Loucy (cell line): ENCODE measurements around the gene NLRC3.

Experiments
- H2AFZ ChIP-seq: fragments of 200-600 bp; sonication (generic); 2 replicates; pipeline ENCODE4 v1.6.0; 2016; ENCODE audit warnings: antibody characterized with exemption, mild to moderate bottlenecking, low read length, moderate library complexity
- H3F3A ChIP-seq: fragments of 200-600 bp; 2 replicates; pipeline ENCODE4 v1.6.0; 2016; ENCODE audit warnings: antibody characterized with exemption, low read depth, mild to moderate bottlenecking
- H3K27me3 ChIP-seq: fragments of 200-600 bp; sonication (generic); 2 replicates; pipeline ENCODE4 v1.6.1; 2014; ENCODE audit warnings: low read length, mild to moderate bottlenecking; ENCODE audit not compliant: insufficient read depth, poor library complexity, severe bottlenecking
- H3K36me3 ChIP-seq: fragments of 200-600 bp; sonication (generic); 2 replicates; pipeline ENCODE4 v1.6.1; 2016; ENCODE audit warnings: low read length; ENCODE audit not compliant: insufficient read depth
- H3K4me1 ChIP-seq: fragments of 200-600 bp; sonication (generic); 2 replicates; pipeline ENCODE4 v1.5.1; 2014; ENCODE audit warnings: low read length, mild to moderate bottlenecking; ENCODE audit not compliant: insufficient read depth, poor library complexity, severe bottlenecking
- H3K4me2 ChIP-seq: fragments of 200-600 bp; sonication (generic); 2 replicates; pipeline ENCODE4 v1.6.0; 2014; ENCODE audit warnings: antibody characterized with exemption, low read length, low read depth, mild to moderate bottlenecking; ENCODE audit not compliant: poor library complexity, severe bottlenecking
- H3K4me3 ChIP-seq: fragments of 200-600 bp; sonication (generic); 2 replicates; pipeline ENCODE4 v1.5.1; 2014; ENCODE audit warnings: low read length, mild to moderate bottlenecking, mixed read lengths; ENCODE audit not compliant: poor library complexity, severe bottlenecking
- H3K79me2 ChIP-seq: fragments of 200-600 bp; sonication (generic); 2 replicates; pipeline ENCODE4 v1.6.1; 2014; ENCODE audit warnings: low read length; ENCODE audit not compliant: insufficient read depth
- H3K9ac ChIP-seq: fragments of 200-600 bp; sonication (generic); 2 replicates; pipeline ENCODE4 v1.6.0; 2014; ENCODE audit warnings: mild to moderate bottlenecking, low read depth, low read length, moderate library complexity; ENCODE audit not compliant: poor library complexity, severe bottlenecking
- H3K9me2 ChIP-seq: fragments of 200-600 bp; sonication (generic); replicated peaks from 2 replicates; pipeline ENCODE4 v1.6.1; 2016; ENCODE audit warnings: low read depth, low read length, mixed read lengths
- H3K9me3 ChIP-seq: fragments of 200-600 bp; sonication (generic); 2 replicates; pipeline ENCODE4 v1.6.1; 2014; ENCODE audit warnings: mild to moderate bottlenecking, antibody characterized with exemption, low read length, low read depth; ENCODE audit not compliant: insufficient read depth
- H4K20me1 ChIP-seq: fragments of 200-600 bp; sonication (generic); 2 replicates; pipeline ENCODE4 v1.6.0; 2014; ENCODE audit warnings: antibody characterized with exemption, low read length, mild to moderate bottlenecking; ENCODE audit not compliant: insufficient read depth, poor library complexity, severe bottlenecking
- EZH2phosphoT487 ChIP-seq: fragments of 200-600 bp; IDR thresholded peaks from 2 replicates; pipeline ENCODE4 v1.6.1; 2018; ENCODE audit warnings: antibody characterized with exemption, mild to moderate bottlenecking, moderate library complexity, borderline replicate concordance
- TF ChIP-seq, protein P1 (sequence below): fragments of 200-600 bp; sonication (generic); conservative IDR thresholded peaks from 2 replicates; pipeline ENCODE4 v1.5.1; 2014; ENCODE audit warnings: mild to moderate bottlenecking, antibody characterized with exemption, low read length

Gene NLRC3

DNA sequence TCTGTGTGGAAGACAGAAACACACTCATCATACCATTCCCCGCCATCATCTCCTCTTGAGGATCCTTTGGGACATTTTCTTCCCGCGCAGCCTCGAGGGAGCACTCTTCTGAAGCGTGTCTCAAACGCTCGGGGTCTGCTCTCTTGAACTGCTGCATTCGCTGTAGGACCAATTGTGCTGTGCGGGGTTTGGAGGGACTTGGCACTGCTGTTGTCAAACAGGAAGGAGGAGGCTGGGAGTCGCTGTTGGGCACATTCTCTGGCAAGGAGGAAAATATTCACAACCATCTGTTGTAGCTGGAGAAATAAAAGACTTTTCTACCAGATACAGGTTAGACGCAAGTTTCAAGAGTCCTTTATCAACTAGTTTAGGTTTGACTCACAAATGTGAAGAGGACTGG lies 29.2 kb upstream of the NLRC3 start:
- H3K9me3 ChIP-seq: no peaks in the 10 kb centered on the region
- TF ChIP-seq EZH2phosphoT487: no peak
- TF ChIP-seq, protein P1, sequence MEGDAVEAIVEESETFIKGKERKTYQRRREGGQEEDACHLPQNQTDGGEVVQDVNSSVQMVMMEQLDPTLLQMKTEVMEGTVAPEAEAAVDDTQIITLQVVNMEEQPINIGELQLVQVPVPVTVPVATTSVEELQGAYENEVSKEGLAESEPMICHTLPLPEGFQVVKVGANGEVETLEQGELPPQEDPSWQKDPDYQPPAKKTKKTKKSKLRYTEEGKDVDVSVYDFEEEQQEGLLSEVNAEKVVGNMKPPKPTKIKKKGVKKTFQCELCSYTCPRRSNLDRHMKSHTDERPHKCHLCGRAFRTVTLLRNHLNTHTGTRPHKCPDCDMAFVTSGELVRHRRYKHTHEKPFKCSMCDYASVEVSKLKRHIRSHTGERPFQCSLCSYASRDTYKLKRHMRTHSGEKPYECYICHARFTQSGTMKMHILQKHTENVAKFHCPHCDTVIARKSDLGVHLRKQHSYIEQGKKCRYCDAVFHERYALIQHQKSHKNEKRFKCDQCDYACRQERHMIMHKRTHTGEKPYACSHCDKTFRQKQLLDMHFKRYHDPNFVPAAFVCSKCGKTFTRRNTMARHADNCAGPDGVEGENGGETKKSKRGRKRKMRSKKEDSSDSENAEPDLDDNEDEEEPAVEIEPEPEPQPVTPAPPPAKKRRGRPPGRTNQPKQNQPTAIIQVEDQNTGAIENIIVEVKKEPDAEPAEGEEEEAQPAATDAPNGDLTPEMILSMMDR: no peak
- peaks cover 12% of the 10 kb centered on the region; the same call in 1 of the 2 replicates for H3K79me2 ChIP-seq
- H3K9ac ChIP-seq: no peak overlapping the region
- H3K4me2 ChIP-seq: no peak overlapping the region
- H4K20me1 ChIP-seq: no peaks in the 10 kb centered on the region
- no peaks in the 10 kb centered on the region for H3K9me2 ChIP-seq
- H3K36me3 ChIP-seq: no peaks in the 10 kb centered on the region
- no peak overlapping the region for H3K4me3 ChIP-seq
- no peak overlapping the region for H2AFZ ChIP-seq
- peaks cover 13% of the 10 kb centered on the region for H3K4me1 ChIP-seq
- no peaks in the 10 kb centered on the region for H3F3A ChIP-seq
- H3K27me3 ChIP-seq: no peaks in the 10 kb centered on the region

DNA sequence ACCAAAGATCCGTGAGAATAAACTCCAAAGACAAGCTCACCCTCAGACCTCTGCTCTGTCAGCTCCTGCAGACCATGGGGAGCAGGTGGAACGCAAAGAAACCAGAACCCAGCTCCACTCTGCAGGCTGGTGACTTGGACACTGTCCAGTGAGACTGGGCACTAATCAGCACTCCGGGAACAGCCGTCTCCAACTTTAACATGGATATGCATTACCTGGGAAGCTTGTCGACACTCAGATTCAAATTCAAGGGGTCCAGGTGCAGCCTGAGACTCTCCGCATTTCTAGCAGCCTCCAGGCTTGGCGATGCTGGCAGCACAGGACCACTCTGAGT lies 25.1 kb upstream of the NLRC3 start:
- Histone ChIP-seq H3K9ac (no peak overlapping the region), H2AFZ (no peak overlapping the region), H3K36me3 (no peaks in the 10 kb centered on the region), H3K9me3 (no peaks in the 10 kb centered on the region), H3K79me2 (no peaks in the 10 kb centered on the region), H3F3A (no peaks in the 10 kb centered on the region), H3K27me3 (no peaks in the 10 kb centered on the region), H4K20me1 (no peaks in the 10 kb centered on the region), H3K9me2 (no peaks in the 10 kb centered on the region), H3K4me1 (peaks cover 3% of the 10 kb centered on the region), H3K4me2 (no peak overlapping the region), H3K4me3 (no peak overlapping the region)
- TF ChIP-seq, protein P1: no peak

- Histone ChIP-seq H3K4me2 (no peak overlapping the region), H3K9ac (no peak overlapping the region), H2AFZ (no peak overlapping the region), H3K4me1 (no peaks in the 10 kb centered on the region), H3K27me3 (no peaks in the 10 kb centered on the region), H3K9me3 (no peaks in the 10 kb centered on the region), H3K9me2 (no peaks in the 10 kb centered on the region), H4K20me1 (no peaks in the 10 kb centered on the region), H3K4me3 (no peak overlapping the region), H3K79me2 (no peaks in the 10 kb centered on the region), H3K36me3 (no peaks in the 10 kb centered on the region), H3F3A (no peaks in the 10 kb centered on the region)
- TF ChIP-seq, protein P1: no peak
- no peak for TF ChIP-seq EZH2phosphoT487
These were observed 24.6 kb upstream of the NLRC3 start for GRCh38 chr16:3601614-3602319.
